NT2/D1 (cell line): ENCODE measurements around the gene ARSB.

ENCODE experiments used
- DNase-seq: peaks from one replicate; pipeline ENCODE4 v3.0.0-alpha.2; 2011; ENCODE audit warnings: low read depth, low spot score
- H3K27me3 ChIP-seq: 2 replicates; pipeline ENCODE4 v1.6.0; 2011; ENCODE audit warnings: mild to moderate bottlenecking; ENCODE audit not compliant: insufficient read length, insufficient read depth
- H3K36me3 ChIP-seq: 2 replicates; pipeline ENCODE4 v1.6.1; 2011; ENCODE audit warnings: mild to moderate bottlenecking, low read length, mixed read lengths; ENCODE audit not compliant: insufficient read depth, insufficient read length
- H3K4me1 ChIP-seq: 2 replicates; pipeline ENCODE4 v1.5.1; 2011; ENCODE audit not compliant: insufficient read depth, insufficient read length
- H3K4me3 ChIP-seq: 2 replicates; pipeline ENCODE4 v1.5.1; 2011; ENCODE audit warnings: low read depth; ENCODE audit not compliant: insufficient read length
- H3K9ac ChIP-seq: 2 replicates; pipeline ENCODE4 v1.6.0; 2011; ENCODE audit warnings: low read depth; ENCODE audit not compliant: insufficient read length
- H3K9me3 ChIP-seq: 2 replicates; pipeline ENCODE4 v1.5.1; 2011; ENCODE audit warnings: mild to moderate bottlenecking, low read length; ENCODE audit not compliant: insufficient read depth
- SUZ12 ChIP-seq: IDR thresholded peaks from 2 replicates; pipeline ENCODE4 v1.6.1; 2011; ENCODE audit not compliant: insufficient read length, insufficient read depth; ENCODE audit errors: extremely low read depth
- YY1 ChIP-seq: IDR thresholded peaks from 2 replicates; pipeline ENCODE4 v1.6.1; 2011; ENCODE audit not compliant: insufficient read length, insufficient read depth
- ZNF274 ChIP-seq: IDR thresholded peaks from 2 replicates; pipeline ENCODE4 v1.6.1; 2011; ENCODE audit warnings: mild to moderate bottlenecking, low read depth, low read length

Gene ARSB

GRCh38 chr5:78829811-78830527, 155.1 kb downstream of the ARSB start:
- Histone ChIP-seq H3K27me3 (no peaks in the 10 kb centered on the region), H3K4me1 (no peaks in the 10 kb centered on the region), H3K9me3 (no peaks in the 10 kb centered on the region), H3K36me3 (no peaks in the 10 kb centered on the region), H3K4me3 (no peak overlapping the region), H3K9ac (no peak overlapping the region)
- TF ChIP-seq YY1: no peak
- no peak for TF ChIP-seq SUZ12
- TF ChIP-seq ZNF274: no peak
- DNase-seq: no peak

- no peaks in the 10 kb centered on the region for H3K4me1 ChIP-seq
- no peak for DNase-seq
- H3K4me3 ChIP-seq: no peak overlapping the region
- no peak overlapping the region for H3K9ac ChIP-seq
- no peaks in the 10 kb centered on the region for H3K9me3 ChIP-seq
- TF ChIP-seq ZNF274: no peak
- TF ChIP-seq SUZ12: no peak
- TF ChIP-seq YY1: no peak
- no peaks in the 10 kb centered on the region for H3K27me3 ChIP-seq
- no peaks in the 10 kb centered on the region for H3K36me3 ChIP-seq
These were observed 157.4 kb downstream of the ARSB start for GRCh38 chr5:78827725-78828124.

GRCh38 chr5:78824831-78825281, 160.3 kb downstream of the ARSB start:
- no peaks in the 10 kb centered on the region for H3K36me3 ChIP-seq
- no peaks in the 10 kb centered on the region for H3K27me3 ChIP-seq
- no peak for DNase-seq
- no peak overlapping the region for H3K9ac ChIP-seq
- TF ChIP-seq YY1 (no peak), SUZ12 (no peak), ZNF274 (no peak)
- no peaks in the 10 kb centered on the region for H3K9me3 ChIP-seq
- H3K4me1 ChIP-seq: no peaks in the 10 kb centered on the region
- no peak overlapping the region for H3K4me3 ChIP-seq

GRCh38 chr5:78823196-78823595, 161.9 kb downstream of the ARSB start:
- Histone ChIP-seq H3K4me3 (no peak overlapping the region), H3K36me3 (no peaks in the 10 kb centered on the region), H3K27me3 (no peaks in the 10 kb centered on the region), H3K4me1 (no peaks in the 10 kb centered on the region), H3K9ac (no peak overlapping the region), H3K9me3 (no peaks in the 10 kb centered on the region)
- TF ChIP-seq SUZ12 (no peak), ZNF274 (no peak), YY1 (no peak)
- DNase-seq: no peak

GRCh38 chr5:78821536-78822021, 163.5 kb downstream of the ARSB start:
- H3K9ac ChIP-seq: no peak overlapping the region
- H3K27me3 ChIP-seq: no peaks in the 10 kb centered on the region
- no peaks in the 10 kb centered on the region for H3K4me1 ChIP-seq
- no peak for DNase-seq
- no peak overlapping the region for H3K4me3 ChIP-seq
- TF ChIP-seq SUZ12: no peak
- no peak for TF ChIP-seq YY1
- no peak for TF ChIP-seq ZNF274
- no peaks in the 10 kb centered on the region for H3K36me3 ChIP-seq
- H3K9me3 ChIP-seq: no peaks in the 10 kb centered on the region

GRCh38 chr5:78819707-78820106, 165.4 kb downstream of the ARSB start:
- Histone ChIP-seq H3K9ac (no peak overlapping the region), H3K9me3 (no peaks in the 10 kb centered on the region), H3K36me3 (no peaks in the 10 kb centered on the region), H3K4me1 (no peaks in the 10 kb centered on the region), H3K4me3 (no peak overlapping the region), H3K27me3 (no peaks in the 10 kb centered on the region)
- DNase-seq: no peak
- TF ChIP-seq ZNF274 (no peak), YY1 (no peak), SUZ12 (no peak)

GRCh38 chr5:78819166-78819565, 165.9 kb downstream of the ARSB start:
- Histone ChIP-seq H3K9ac (no peak overlapping the region), H3K9me3 (no peaks in the 10 kb centered on the region), H3K27me3 (no peaks in the 10 kb centered on the region), H3K4me1 (no peaks in the 10 kb centered on the region), H3K36me3 (no peaks in the 10 kb centered on the region), H3K4me3 (no peak overlapping the region)
- DNase-seq: no peak
- TF ChIP-seq YY1 (no peak), SUZ12 (no peak), ZNF274 (no peak)
